RWPE2 (cell line): ENCODE measurements around the gene EGFL7.

Experiments used
- ATAC-seq: fragments of 200-7000 bp; cut with Tn5 transposase; 3 replicates; pipeline ENCODE4 v1.9.1; 2021; ENCODE audit warnings: low read depth
- DNase-seq: peaks from one replicate; pipeline ENCODE4 v3.0.0-alpha.2; 2020; ENCODE audit warnings: low spot score
- H3K27ac ChIP-seq: fragments of 450-650 bp; 2 replicates; pipeline ENCODE4 v1.5.1; 2017; ENCODE audit warnings: mild to moderate bottlenecking; ENCODE audit not compliant: poor library complexity, severe bottlenecking
- H3K27me3 ChIP-seq: fragments of 250-450 bp; sonication (Bioruptor Pico); 2 replicates; pipeline ENCODE4 v1.5.1; 2021; ENCODE audit warnings: mild to moderate bottlenecking, moderate library complexity; ENCODE audit not compliant: insufficient read depth, poor library complexity, severe bottlenecking
- H3K36me3 ChIP-seq: fragments of 250-450 bp; sonication (Bioruptor Pico); 2 replicates; pipeline ENCODE4 v1.5.1; 2020; ENCODE audit warnings: low read depth, mild to moderate bottlenecking, moderate library complexity
- H3K4me1 ChIP-seq: fragments of 250-450 bp; sonication (Bioruptor Pico); 2 replicates; pipeline ENCODE4 v1.5.1; 2021; ENCODE audit warnings: mild to moderate bottlenecking, moderate library complexity; ENCODE audit not compliant: insufficient read depth, poor library complexity, severe bottlenecking
- H3K4me3 ChIP-seq: fragments of 250-450 bp; sonication (Bioruptor Pico); 2 replicates; pipeline ENCODE4 v1.5.1; 2021; ENCODE audit warnings: mild to moderate bottlenecking, moderate library complexity; ENCODE audit not compliant: severe bottlenecking
- H3K9me3 ChIP-seq: fragments of 250-450 bp; sonication (Bioruptor Pico); 2 replicates; pipeline ENCODE4 v1.5.1; 2021; ENCODE audit warnings: mild to moderate bottlenecking, moderate library complexity; ENCODE audit not compliant: severe bottlenecking
- TF ChIP-seq, protein P1 (sequence below): fragments of 450-650 bp; IDR thresholded peaks from one replicate; pipeline ENCODE4 v1.5.1; 2017; ENCODE audit warnings: mild to moderate bottlenecking, moderate library complexity; ENCODE audit not compliant: poor library complexity, severe bottlenecking

EGFL7 gene

DNA sequence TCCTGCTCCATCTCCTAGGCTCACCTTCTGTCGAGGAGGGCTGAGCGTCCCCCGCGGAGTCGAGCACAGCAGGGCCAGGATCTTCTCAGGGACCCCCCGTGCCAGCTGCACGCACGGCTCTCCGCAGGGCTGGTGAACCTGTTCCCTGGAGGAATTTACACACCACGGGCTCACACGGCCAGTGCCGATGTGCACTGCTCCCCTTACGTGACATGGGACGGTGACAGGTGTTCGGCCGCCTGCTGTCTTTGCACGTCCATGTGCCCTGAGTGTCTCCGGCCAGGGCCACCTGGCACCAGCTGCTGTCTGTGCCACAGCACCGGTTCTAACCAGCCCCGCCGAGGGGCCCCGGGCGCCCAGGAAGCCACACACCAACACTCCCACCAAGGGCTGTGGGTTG is 33.2 kb downstream of the EGFL7 start:
- H3K27ac ChIP-seq: no peak overlapping the region
- DNase-seq (no peak), ATAC-seq (no peak)
- H3K9me3 ChIP-seq: no peaks in the 10 kb centered on the region
- no peak overlapping the region for H3K4me3 ChIP-seq
- H3K4me1 ChIP-seq: peaks cover 14% of the 10 kb centered on the region
- TF ChIP-seq, protein P1, sequence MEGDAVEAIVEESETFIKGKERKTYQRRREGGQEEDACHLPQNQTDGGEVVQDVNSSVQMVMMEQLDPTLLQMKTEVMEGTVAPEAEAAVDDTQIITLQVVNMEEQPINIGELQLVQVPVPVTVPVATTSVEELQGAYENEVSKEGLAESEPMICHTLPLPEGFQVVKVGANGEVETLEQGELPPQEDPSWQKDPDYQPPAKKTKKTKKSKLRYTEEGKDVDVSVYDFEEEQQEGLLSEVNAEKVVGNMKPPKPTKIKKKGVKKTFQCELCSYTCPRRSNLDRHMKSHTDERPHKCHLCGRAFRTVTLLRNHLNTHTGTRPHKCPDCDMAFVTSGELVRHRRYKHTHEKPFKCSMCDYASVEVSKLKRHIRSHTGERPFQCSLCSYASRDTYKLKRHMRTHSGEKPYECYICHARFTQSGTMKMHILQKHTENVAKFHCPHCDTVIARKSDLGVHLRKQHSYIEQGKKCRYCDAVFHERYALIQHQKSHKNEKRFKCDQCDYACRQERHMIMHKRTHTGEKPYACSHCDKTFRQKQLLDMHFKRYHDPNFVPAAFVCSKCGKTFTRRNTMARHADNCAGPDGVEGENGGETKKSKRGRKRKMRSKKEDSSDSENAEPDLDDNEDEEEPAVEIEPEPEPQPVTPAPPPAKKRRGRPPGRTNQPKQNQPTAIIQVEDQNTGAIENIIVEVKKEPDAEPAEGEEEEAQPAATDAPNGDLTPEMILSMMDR: no peak
- peaks cover 1% of the 10 kb centered on the region for H3K27me3 ChIP-seq
- no peaks in the 10 kb centered on the region for H3K36me3 ChIP-seq

DNA sequence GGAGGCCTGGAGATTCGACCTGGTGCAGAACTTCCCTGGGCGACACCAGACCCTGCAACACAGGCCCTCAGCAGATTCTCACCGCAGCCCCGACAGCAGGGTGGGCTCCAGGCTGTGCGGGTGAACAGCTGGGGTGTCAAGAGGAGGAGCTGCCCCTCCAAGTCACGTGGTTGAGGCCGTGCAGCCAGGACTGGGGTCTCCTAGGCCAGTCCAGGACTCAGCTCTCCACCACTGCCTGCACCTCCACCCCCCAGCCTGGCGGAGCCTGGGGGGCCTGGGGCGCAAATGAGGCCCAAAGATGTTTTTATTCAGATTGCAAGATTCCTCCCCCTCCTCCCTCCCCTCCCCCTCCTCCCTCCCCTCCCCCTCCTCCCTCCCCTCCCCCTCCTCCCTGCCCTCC is 33.8 kb downstream of the EGFL7 start:
- DNase-seq (no peak), ATAC-seq (no peak)
- TF ChIP-seq, protein P1: no peak
- H3K27me3 ChIP-seq: peaks cover 7% of the 10 kb centered on the region
- H3K4me3 ChIP-seq: no peak overlapping the region
- no peaks in the 10 kb centered on the region for H3K36me3 ChIP-seq
- no peaks in the 10 kb centered on the region for H3K9me3 ChIP-seq
- H3K4me1 ChIP-seq: peaks cover 14% of the 10 kb centered on the region
- H3K27ac ChIP-seq: no peak overlapping the region

DNA sequence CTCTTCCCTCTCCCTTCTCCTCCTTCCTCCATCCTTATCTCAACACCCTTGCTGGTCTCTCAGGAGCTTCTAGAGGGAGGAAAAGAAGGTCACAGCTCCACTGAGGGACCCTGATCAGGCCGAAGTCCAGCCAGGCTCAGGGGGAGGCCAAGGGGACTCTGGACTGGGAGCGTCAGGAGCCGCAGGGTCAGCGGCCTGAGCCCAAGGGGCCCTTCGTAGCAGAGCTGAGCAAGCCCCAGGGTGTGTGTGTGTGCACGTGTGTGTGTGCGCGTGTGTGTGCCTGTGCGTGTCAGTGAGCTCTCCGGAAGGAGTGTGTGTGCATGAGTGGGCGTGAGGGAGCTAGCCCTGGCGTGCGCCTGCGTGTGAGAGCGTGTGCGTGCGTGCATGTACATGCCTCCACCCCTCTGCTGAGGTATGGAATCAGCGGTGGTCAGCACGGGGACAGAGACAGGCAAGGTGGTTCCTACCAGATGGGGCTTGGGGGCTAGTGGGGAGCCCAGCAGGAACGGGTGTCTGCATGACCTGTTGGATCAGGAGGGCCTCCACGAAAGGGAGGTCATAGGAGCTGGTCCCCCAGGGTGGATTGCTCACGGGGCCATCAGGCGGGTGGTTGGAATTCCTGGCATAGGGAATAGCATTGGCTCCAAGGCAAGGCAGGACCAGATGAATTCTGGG is 34.6 kb downstream of the EGFL7 start:
- Histone ChIP-seq H3K4me1 (peaks cover 14% of the 10 kb centered on the region), H3K36me3 (no peaks in the 10 kb centered on the region), H3K9me3 (no peaks in the 10 kb centered on the region), H3K27ac (no peak overlapping the region), H3K4me3 (no peak overlapping the region), H3K27me3 (peaks cover 7% of the 10 kb centered on the region)
- TF ChIP-seq, protein P1: no peak
- DNase-seq (no peak), ATAC-seq (no peak)

DNA sequence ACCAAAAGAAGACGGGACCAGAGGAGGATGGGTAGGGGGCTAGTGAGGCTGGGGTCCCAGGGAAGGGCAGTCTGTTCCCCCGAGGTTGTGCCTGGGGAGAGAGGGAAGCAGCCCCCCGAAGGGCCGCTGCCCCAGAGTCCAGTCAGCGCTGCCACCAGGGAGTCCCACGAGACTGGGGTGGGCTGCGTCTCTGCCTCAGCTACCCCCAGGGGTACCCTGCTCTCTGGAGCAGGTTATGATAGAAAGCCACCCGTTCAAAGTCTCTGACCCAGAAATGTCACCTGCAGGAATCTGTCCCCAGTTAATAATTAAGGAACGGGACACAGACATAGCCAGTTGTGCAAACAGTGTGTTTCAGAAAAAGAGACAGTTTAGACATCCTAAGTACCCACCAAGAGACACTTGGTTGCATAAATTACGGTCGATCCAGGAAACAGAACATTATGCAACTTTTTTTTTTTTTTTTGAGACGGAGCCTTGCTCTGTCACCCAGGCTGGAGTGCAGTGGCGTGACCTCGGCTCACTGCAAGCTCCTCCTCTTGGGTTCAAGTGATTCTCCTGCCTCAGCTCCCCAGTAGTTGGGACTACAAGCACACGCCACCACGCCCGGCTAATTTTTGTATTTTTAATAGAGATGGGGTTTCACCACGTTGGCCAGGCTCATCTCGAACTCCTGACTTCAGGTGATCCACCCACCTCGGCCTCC is 35.3 kb downstream of the EGFL7 start:
- no peak for ATAC-seq
- H3K27me3 ChIP-seq: peaks cover 7% of the 10 kb centered on the region
- H3K4me1 ChIP-seq: peaks cover 14% of the 10 kb centered on the region
- H3K36me3 ChIP-seq: no peaks in the 10 kb centered on the region
- no peak overlapping the region for H3K4me3 ChIP-seq
- TF ChIP-seq, protein P1: no peak
- no peak for DNase-seq
- no peaks in the 10 kb centered on the region for H3K9me3 ChIP-seq
- H3K27ac ChIP-seq: no peak overlapping the region
